H9 (cell line): ENCODE measurements around the gene CCDC86. TPM values are rescaled to one million over a fixed set of nuclear protein-coding genes. Genes with fewer than 3 reads are reported as not detected.

Experiments
- DNase-seq: peaks from one replicate; pipeline ENCODE4 v3.0.0-alpha.2; 2017
- H2AFZ ChIP-seq: one replicate; pipeline ENCODE4 v1.6.1; 2013; ENCODE audit warnings: mild to moderate bottlenecking, low read length, control low read depth, moderate library complexity
- H2AK5ac ChIP-seq: 2 replicates; pipeline ENCODE4 v1.6.1; 2013; ENCODE audit warnings: low read length, control low read depth, mixed read lengths; ENCODE audit not compliant: insufficient read length
- H2BK120ac ChIP-seq: one replicate; pipeline ENCODE4 v1.6.1; 2013; ENCODE audit warnings: low read depth, mild to moderate bottlenecking, low read length, control low read depth, inconsistent platforms; ENCODE audit not compliant: poor library complexity, severe bottlenecking
- H2BK12ac ChIP-seq: 2 replicates; pipeline ENCODE4 v1.6.1; 2013; ENCODE audit warnings: low read length, control low read depth, mixed read lengths, low read depth; ENCODE audit not compliant: insufficient read length
- H2BK15ac ChIP-seq: 2 replicates; pipeline ENCODE4 v1.6.1; 2013; ENCODE audit warnings: low read depth, low read length, control low read depth
- H2BK20ac ChIP-seq: one replicate; pipeline ENCODE4 v1.6.1; 2013; ENCODE audit warnings: low read depth, mild to moderate bottlenecking, low read length, control low read depth, inconsistent platforms; ENCODE audit not compliant: poor library complexity, severe bottlenecking
- H2BK5ac ChIP-seq: 2 replicates; pipeline ENCODE4 v1.6.1; 2013; ENCODE audit warnings: low read length, control low read depth, mixed read lengths; ENCODE audit not compliant: insufficient read length
- H3K14ac ChIP-seq: 2 replicates; pipeline ENCODE4 v1.6.1; 2013; ENCODE audit warnings: low read length, control low read depth; ENCODE audit not compliant: insufficient read depth
- H3K18ac ChIP-seq: 2 replicates; pipeline ENCODE4 v1.6.1; 2013; ENCODE audit warnings: low read depth, mild to moderate bottlenecking, mixed read lengths, low read length, control low read depth; ENCODE audit not compliant: insufficient read length
- H3K23ac ChIP-seq: 2 replicates; pipeline ENCODE4 v1.6.1; 2013; ENCODE audit warnings: low read length, control low read depth, mixed read lengths, low read depth; ENCODE audit not compliant: insufficient read length
- H3K23me2 ChIP-seq: 2 replicates; pipeline ENCODE4 v1.6.1; 2013; ENCODE audit warnings: low read depth, mild to moderate bottlenecking, mixed read lengths, low read length, control low read depth; ENCODE audit not compliant: insufficient read length, poor library complexity, severe bottlenecking
- H3K27ac ChIP-seq: 2 replicates; pipeline ENCODE4 v1.5.1; 2013; ENCODE audit warnings: low read length, control low read depth, mixed read lengths, low read depth; ENCODE audit not compliant: insufficient read length
- H3K27me3 ChIP-seq: 2 replicates; pipeline ENCODE4 v1.6.1; 2013; ENCODE audit warnings: low read length, control low read depth, inconsistent platforms; ENCODE audit not compliant: insufficient read depth
- H3K4ac ChIP-seq: 2 replicates; pipeline ENCODE4 v1.6.1; 2013; ENCODE audit warnings: low read depth, mild to moderate bottlenecking, control low read depth, inconsistent platforms, low read length, moderate library complexity
- H3K4me1 ChIP-seq: 2 replicates; pipeline ENCODE4 v1.6.1; 2013; ENCODE audit warnings: low read length, control low read depth, inconsistent platforms; ENCODE audit not compliant: insufficient read depth
- H3K4me2 ChIP-seq: 2 replicates; pipeline ENCODE4 v1.6.1; 2013; ENCODE audit warnings: low read length, control low read depth, mixed read lengths; ENCODE audit not compliant: insufficient read length, insufficient read depth
- H3K56ac ChIP-seq: 2 replicates; pipeline ENCODE4 v1.6.1; 2013; ENCODE audit warnings: low read depth, mild to moderate bottlenecking, mixed read lengths, low read length, control low read depth; ENCODE audit not compliant: insufficient read length
- H3K79me1 ChIP-seq: 2 replicates; pipeline ENCODE4 v1.6.1; 2013; ENCODE audit warnings: low read depth, mild to moderate bottlenecking, moderate library complexity, low read length, control low read depth, inconsistent platforms; ENCODE audit not compliant: insufficient read depth, poor library complexity, severe bottlenecking
- H3K79me2 ChIP-seq: 2 replicates; pipeline ENCODE4 v1.6.1; 2013; ENCODE audit warnings: low read length, control low read depth, inconsistent platforms; ENCODE audit not compliant: insufficient read depth
- H3K9ac ChIP-seq: 2 replicates; pipeline ENCODE4 v1.6.1; 2013; ENCODE audit warnings: low read length, control low read depth, mixed read lengths; ENCODE audit not compliant: insufficient read length; ENCODE audit errors: extremely low read depth
- H3K9me3 ChIP-seq: one replicate; pipeline ENCODE4 v1.6.1; 2013; ENCODE audit warnings: low read depth, low read length, inconsistent platforms; ENCODE audit not compliant: control insufficient read depth
- H3T11ph ChIP-seq: one replicate; pipeline ENCODE4 v1.6.1; 2013; ENCODE audit warnings: mild to moderate bottlenecking, low read length, control low read depth, inconsistent platforms
- H4K20me1 ChIP-seq: one replicate; pipeline ENCODE4 v1.6.1; 2013; ENCODE audit not compliant: control insufficient read depth, insufficient read length, insufficient read depth
- H4K5ac ChIP-seq: 2 replicates; pipeline ENCODE4 v1.6.1; 2013; ENCODE audit warnings: low read depth, mild to moderate bottlenecking, mixed read lengths, low read length, control low read depth; ENCODE audit not compliant: insufficient read length
- H4K8ac ChIP-seq: replicated peaks from 2 replicates; pipeline ENCODE4 v1.6.1; 2013; ENCODE audit warnings: low read length, control low read depth, mixed read lengths, low read depth; ENCODE audit not compliant: insufficient read length
- H4K91ac ChIP-seq: 2 replicates; pipeline ENCODE4 v1.6.1; 2013; ENCODE audit warnings: low read depth, mild to moderate bottlenecking, moderate library complexity, mixed read lengths, low read length, control low read depth; ENCODE audit not compliant: insufficient read length
- H3K27ac Mint-ChIP-seq, 3 experiments: 2 replicates in 2 of 3; 3 replicates in 1 of 3; pipeline ENCODE4 v1.8.0; 2020 to 2021; ENCODE audit warnings: mixed read lengths in 3 of 3, mild to moderate bottlenecking in 1 of 3, moderate library complexity in 1 of 3
- H3K27me3 Mint-ChIP-seq: 2 replicates; pipeline ENCODE4 v1.8.0; 2021; ENCODE audit warnings: low read depth, mild to moderate bottlenecking, moderate library complexity, mixed read lengths
- H3K36me3 Mint-ChIP-seq, 3 experiments: 2 replicates in 2 of 3; 3 replicates in 1 of 3; pipeline ENCODE4 v1.8.0; 2020 to 2021; ENCODE audit warnings: low read depth in 3 of 3, mixed read lengths in 3 of 3; ENCODE audit not compliant: insufficient read depth in 1 of 3
- H3K4me1 Mint-ChIP-seq, 2 experiments: 2 replicates each; pipeline ENCODE4 v1.8.0; 2020; ENCODE audit warnings: mixed read lengths in 2 of 2
- H3K4me3 Mint-ChIP-seq, 2 experiments: 2 replicates in 1 of 2; 3 replicates in 1 of 2; pipeline ENCODE4 v1.8.0; 2020 to 2021; ENCODE audit warnings: mild to moderate bottlenecking in 2 of 2, mixed read lengths in 2 of 2, moderate library complexity in 1 of 2
- H3K9me3 Mint-ChIP-seq, 2 experiments: 2 replicates in 1 of 2; 3 replicates in 1 of 2; pipeline ENCODE4 v1.8.0; 2020; ENCODE audit warnings: mild to moderate bottlenecking in 2 of 2, mixed read lengths in 2 of 2, moderate library complexity in 1 of 2
- WGBS: extraction: QIAGEN DNeasy Blood & Tissue Kit; methylation state at CpG from one replicate; pipeline ENCODE4 v1.1.7; 2013; ENCODE audit warnings: missing lambda C conversion rate, low lambda C conversion rate, mixed read lengths; ENCODE audit not compliant: insufficient read length; ENCODE audit errors: extremely low coverage; 5-methylcytosine and 5-hydroxymethylcytosine counted together
- total RNA-seq: library from RNA; stranded (reverse); gene quantifications from 2 replicates; pipeline ENCODE4 v1.2.1, GENCODE V29; 2021
- TF ChIP-seq, protein P1 (sequence below): fragments of 200-600 bp; sonication (generic); conservative IDR thresholded peaks from 3 replicates; pipeline ENCODE4 v1.8.0; 2021; ENCODE audit warnings: antibody characterized with exemption, mild to moderate bottlenecking

Gene CCDC86
- total RNA-seq, 1 experiment from 2014 or later: 82.3 TPM

GRCh38 chr11:60825118-60825517 is 16.8 kb upstream of the CCDC86 start:
- Histone ChIP-seq H3T11ph (no peak overlapping the region), H2AK5ac (no peak overlapping the region), H2BK120ac (no peak overlapping the region), H3K9ac (no peak overlapping the region), H3K27me3 (no peaks in the 10 kb centered on the region), H3K79me2 (no peaks in the 10 kb centered on the region), H2BK20ac (no peak overlapping the region), H3K9me3 (no peaks in the 10 kb centered on the region), H3K14ac (no peak overlapping the region), H3K4me1 (no peaks in the 10 kb centered on the region), H4K8ac (no peak overlapping the region), H3K79me1 (no peaks in the 10 kb centered on the region), H2BK15ac (no peak overlapping the region), H3K4me2 (no peak overlapping the region), H3K27ac (no peak overlapping the region), H4K20me1 (no peaks in the 10 kb centered on the region), H4K5ac (no peak overlapping the region), H3K23me2 (no peaks in the 10 kb centered on the region), H3K56ac (no peak overlapping the region), H2BK12ac (no peak overlapping the region), H3K18ac (no peak overlapping the region), H4K91ac (no peak overlapping the region), H3K4ac (no peak overlapping the region), H2BK5ac (no peak overlapping the region), H2AFZ (no peak overlapping the region), H3K23ac (no peak overlapping the region)
- H3K4me1 Mint-ChIP-seq: no peaks in the 10 kb centered on the region
- no CpG with 5 or more reads among the region's 5 CpGs for WGBS
- TF ChIP-seq, protein P1, sequence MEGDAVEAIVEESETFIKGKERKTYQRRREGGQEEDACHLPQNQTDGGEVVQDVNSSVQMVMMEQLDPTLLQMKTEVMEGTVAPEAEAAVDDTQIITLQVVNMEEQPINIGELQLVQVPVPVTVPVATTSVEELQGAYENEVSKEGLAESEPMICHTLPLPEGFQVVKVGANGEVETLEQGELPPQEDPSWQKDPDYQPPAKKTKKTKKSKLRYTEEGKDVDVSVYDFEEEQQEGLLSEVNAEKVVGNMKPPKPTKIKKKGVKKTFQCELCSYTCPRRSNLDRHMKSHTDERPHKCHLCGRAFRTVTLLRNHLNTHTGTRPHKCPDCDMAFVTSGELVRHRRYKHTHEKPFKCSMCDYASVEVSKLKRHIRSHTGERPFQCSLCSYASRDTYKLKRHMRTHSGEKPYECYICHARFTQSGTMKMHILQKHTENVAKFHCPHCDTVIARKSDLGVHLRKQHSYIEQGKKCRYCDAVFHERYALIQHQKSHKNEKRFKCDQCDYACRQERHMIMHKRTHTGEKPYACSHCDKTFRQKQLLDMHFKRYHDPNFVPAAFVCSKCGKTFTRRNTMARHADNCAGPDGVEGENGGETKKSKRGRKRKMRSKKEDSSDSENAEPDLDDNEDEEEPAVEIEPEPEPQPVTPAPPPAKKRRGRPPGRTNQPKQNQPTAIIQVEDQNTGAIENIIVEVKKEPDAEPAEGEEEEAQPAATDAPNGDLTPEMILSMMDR: no peak
- no peaks in the 10 kb centered on the region for H3K36me3 Mint-ChIP-seq
- peaks cover 6% of the 10 kb centered on the region for H3K27me3 Mint-ChIP-seq
- DNase-seq: no peak
- no peak overlapping the region for H3K4me3 Mint-ChIP-seq
- no peak overlapping the region for H3K27ac Mint-ChIP-seq
- no peaks in the 10 kb centered on the region for H3K9me3 Mint-ChIP-seq
